Endodermal cell (in vitro differentiated cells): ENCODE measurements around the gene KCNE4. TPM values are rescaled to one million over a fixed set of nuclear protein-coding genes. Genes with fewer than 3 reads are reported as not detected.

Experiments used
- DNase-seq: peaks from one replicate; pipeline ENCODE4 v3.0.0-alpha.2; 2017
- H3K27ac ChIP-seq: 2 replicates; pipeline ENCODE4 v1.5.1; 2013; ENCODE audit warnings: mild to moderate bottlenecking, low read depth, low read length, moderate library complexity
- H3K27me3 ChIP-seq: 2 replicates; pipeline ENCODE4 v1.6.1; 2013; ENCODE audit warnings: mild to moderate bottlenecking, low read length, moderate library complexity; ENCODE audit not compliant: insufficient read depth, control insufficient read depth, poor library complexity, severe bottlenecking
- H3K36me3 ChIP-seq: 2 replicates; pipeline ENCODE4 v1.7.0; 2013; ENCODE audit warnings: mild to moderate bottlenecking, low read length, moderate library complexity; ENCODE audit not compliant: control insufficient read depth, insufficient read depth
- H3K4me1 ChIP-seq: one replicate; pipeline ENCODE4 v1.7.0; 2013; ENCODE audit warnings: low read length; ENCODE audit not compliant: control insufficient read depth, insufficient read depth
- H3K4me3 ChIP-seq: 2 replicates; pipeline ENCODE4 v1.5.1; 2013; ENCODE audit warnings: mild to moderate bottlenecking, low read length, moderate library complexity
- H3K9ac ChIP-seq: 2 replicates; pipeline ENCODE4 v1.6.1; 2013; ENCODE audit warnings: mild to moderate bottlenecking, low read length, moderate library complexity; ENCODE audit not compliant: poor library complexity, severe bottlenecking; ENCODE audit errors: extremely low read depth
- H3K9me3 ChIP-seq: 2 replicates; pipeline ENCODE4 v1.6.1; 2013; ENCODE audit warnings: mild to moderate bottlenecking, low read length, moderate library complexity; ENCODE audit not compliant: control insufficient read depth
- H3K27ac Mint-ChIP-seq: 2 replicates; pipeline ENCODE4 v1.8.0; 2020; ENCODE audit warnings: mixed read lengths
- H3K27me3 Mint-ChIP-seq: 2 replicates; pipeline ENCODE4 v1.8.0; 2021; ENCODE audit warnings: mild to moderate bottlenecking, mixed read lengths; ENCODE audit not compliant: insufficient read depth
- H3K36me3 Mint-ChIP-seq: 2 replicates; pipeline ENCODE4 v1.8.0; 2020; ENCODE audit warnings: low read depth, mixed read lengths
- H3K4me1 Mint-ChIP-seq: 2 replicates; pipeline ENCODE4 v1.8.0; 2020; ENCODE audit warnings: mixed read lengths
- H3K4me3 Mint-ChIP-seq: 2 replicates; pipeline ENCODE4 v1.8.0; 2020; ENCODE audit warnings: mild to moderate bottlenecking, moderate library complexity, mixed read lengths
- H3K9me3 Mint-ChIP-seq: 2 replicates; pipeline ENCODE4 v1.8.0; 2020; ENCODE audit warnings: mild to moderate bottlenecking, mixed read lengths
- CTCF ChIP-seq: fragments of 200-600 bp; sonication (generic); conservative IDR thresholded peaks from 2 replicates; pipeline ENCODE4 v1.5.0; 2021; ENCODE audit warnings: antibody characterized with exemption, mild to moderate bottlenecking
- WGBS, 2 experiments: methylation state at CpG; one replicate each; pipeline versions ENCODE4 v1.1.5 to v1.1.7; 2013; ENCODE audit warnings: missing lambda C conversion rate in 2 of 2, mixed read lengths in 1 of 2; ENCODE audit not compliant: insufficient coverage in 1 of 2, insufficient read length in 1 of 2; 5-methylcytosine and 5-hydroxymethylcytosine counted together
- total RNA-seq, 2 donors: library from RNA; stranded (reverse); fragmentation: NEBNext Ultra II Directional in 1 of 2; extraction: Animal tissue kit (Norgen Biotek cat#: 25700) in 1 of 2; gene quantifications; 2 replicates in 1 of 2; 3 replicates in 1 of 2; pipeline ENCODE4 v1.2.1, GENCODE V29; 2021

Gene KCNE4
- total RNA-seq, 2 donors from 2014 or later: 0.22 TPM; not detected in 1

- Histone ChIP-seq H3K36me3 (no peaks in the 10 kb centered on the region), H3K9ac (no peak overlapping the region), H3K4me1 (no peaks in the 10 kb centered on the region), H3K27me3 (no peaks in the 10 kb centered on the region), H3K9me3 (no peaks in the 10 kb centered on the region), H3K27ac (no peak overlapping the region), H3K4me3 (no peak overlapping the region)
- no peaks in the 10 kb centered on the region for H3K36me3 Mint-ChIP-seq
- no peaks in the 10 kb centered on the region for H3K27me3 Mint-ChIP-seq
- H3K4me3 Mint-ChIP-seq: no peak overlapping the region
- TF ChIP-seq CTCF: no peak
- 88 to 89% methylated on average over 1 to 5 of the region's 5 CpGs for WGBS, 2 experiments
- no peak overlapping the region for H3K27ac Mint-ChIP-seq
- H3K9me3 Mint-ChIP-seq: no peaks in the 10 kb centered on the region
- peaks cover 28% of the 10 kb centered on the region for H3K4me1 Mint-ChIP-seq
- DNase-seq: no peak
These were observed 3.8 kb downstream of the KCNE4 start for GRCh38 chr2:223055836-223056235.

- Histone ChIP-seq H3K9me3 (no peaks in the 10 kb centered on the region), H3K9ac (no peak overlapping the region), H3K36me3 (no peaks in the 10 kb centered on the region), H3K4me1 (no peaks in the 10 kb centered on the region), H3K4me3 (no peak overlapping the region), H3K27ac (no peak overlapping the region), H3K27me3 (no peaks in the 10 kb centered on the region)
- no peak for DNase-seq
- TF ChIP-seq CTCF: no peak
- H3K27me3 Mint-ChIP-seq: no peaks in the 10 kb centered on the region
- no peaks in the 10 kb centered on the region for H3K36me3 Mint-ChIP-seq
- H3K4me1 Mint-ChIP-seq: peaks cover 19% of the 10 kb centered on the region
- H3K27ac Mint-ChIP-seq: no peak overlapping the region
- 93 to 95% methylated on average over 5 to 8 of the region's 8 CpGs for WGBS, 2 experiments
- no peak overlapping the region for H3K4me3 Mint-ChIP-seq
- H3K9me3 Mint-ChIP-seq: no peaks in the 10 kb centered on the region
These were observed 4.9 kb downstream of the KCNE4 start for GRCh38 chr2:223056701-223057418.

GRCh38 chr2:223057569-223057968, 5.6 kb downstream of the KCNE4 start:
- no peak for TF ChIP-seq CTCF
- no peaks in the 10 kb centered on the region for H3K36me3 ChIP-seq
- no peak overlapping the region for H3K27ac Mint-ChIP-seq
- H3K27me3 ChIP-seq: no peaks in the 10 kb centered on the region
- H3K36me3 Mint-ChIP-seq: no peaks in the 10 kb centered on the region
- H3K4me1 ChIP-seq: no peaks in the 10 kb centered on the region
- no peak overlapping the region for H3K4me3 ChIP-seq
- H3K9ac ChIP-seq: no peak overlapping the region
- no peak overlapping the region for H3K27ac ChIP-seq
- H3K27me3 Mint-ChIP-seq: no peaks in the 10 kb centered on the region
- H3K4me3 Mint-ChIP-seq: no peak overlapping the region
- H3K9me3 Mint-ChIP-seq: no peaks in the 10 kb centered on the region
- DNase-seq: no peak
- WGBS, 2 experiments: 76 to 90% methylated on average over 4 of the region's 4 CpGs
- no peaks in the 10 kb centered on the region for H3K9me3 ChIP-seq
- peaks cover 12% of the 10 kb centered on the region for H3K4me1 Mint-ChIP-seq
